GM12878 (cell line): ENCODE results near the gene APOA4. TPM values are rescaled to one million over a fixed set of nuclear protein-coding genes. Genes with fewer than 3 reads are reported as not detected.
A peak's percentile ranks its signal among the peaks of the same experiment; 100 is the strongest.

Experiments used
- BMI1 ChIP-seq: fragments of 450-650 bp; IDR thresholded peaks from 2 replicates; pipeline ENCODE4 v1.6.1; 2016; ENCODE audit warnings: mild to moderate bottlenecking, moderate library complexity, borderline replicate concordance
- CHD1 ChIP-seq: IDR thresholded peaks from 2 replicates; pipeline ENCODE4 v1.6.1; 2012; ENCODE audit warnings: low read depth, low read length, improper control_type of control experiment
- EP300 ChIP-seq, 2 experiments: fragments of 150-350 bp in 1 of 2; IDR thresholded peaks; 2 replicates each; pipeline ENCODE4 v1.6.1; 2011 to 2012; ENCODE audit warnings: low read depth in 2 of 2, low read length in 2 of 2, borderline replicate concordance in 1 of 2, improper control_type of control experiment in 1 of 2, inconsistent platforms in 1 of 2; ENCODE audit not compliant: control insufficient read depth in 1 of 2
- FOXK2 ChIP-seq: fragments of 450-650 bp; IDR thresholded peaks from 2 replicates; pipeline ENCODE4 v1.6.1; 2017; ENCODE audit warnings: mild to moderate bottlenecking, moderate library complexity
- GABPA ChIP-seq: IDR thresholded peaks from 2 replicates; pipeline ENCODE4 v1.6.1; 2014; ENCODE audit warnings: antibody characterized with exemption, low read depth, mild to moderate bottlenecking, inconsistent platforms
- GATAD2B ChIP-seq: fragments of 450-650 bp; conservative IDR thresholded peaks from 2 replicates; pipeline ENCODE4 v1.6.1; 2017; ENCODE audit warnings: low read depth, mild to moderate bottlenecking, moderate library complexity
- KAT2A ChIP-seq: conservative IDR thresholded peaks from 2 replicates; pipeline ENCODE4 v1.6.1; 2011; ENCODE audit warnings: low read depth, low read length; ENCODE audit not compliant: control insufficient read depth
- NFYA ChIP-seq: IDR thresholded peaks from 2 replicates; pipeline ENCODE4 v1.6.1; 2011; ENCODE audit warnings: low read depth, mild to moderate bottlenecking, low read length, improper control_type of control experiment, borderline replicate concordance
- NFYB ChIP-seq: IDR thresholded peaks from 2 replicates; pipeline ENCODE4 v1.6.1; 2011; ENCODE audit warnings: low read depth, mild to moderate bottlenecking, low read length, improper control_type of control experiment, moderate library complexity; ENCODE audit not compliant: insufficient read depth
- NR2C1 ChIP-seq: fragments of 450-650 bp; IDR thresholded peaks from 2 replicates; pipeline ENCODE4 v1.6.1; 2017; ENCODE audit warnings: antibody characterized with exemption, mild to moderate bottlenecking, moderate library complexity
- PAX8 ChIP-seq: fragments of 450-650 bp; IDR thresholded peaks from 2 replicates; pipeline ENCODE4 v1.6.1; 2017; ENCODE audit warnings: mild to moderate bottlenecking, moderate library complexity
- STAT3 ChIP-seq: IDR thresholded peaks from 2 replicates; pipeline ENCODE4 v1.6.1; 2011; ENCODE audit warnings: low read depth, low read length, improper control_type of control experiment
- ZSCAN29 ChIP-seq: fragments of 450-650 bp; IDR thresholded peaks from 2 replicates; pipeline ENCODE4 v1.6.1; 2017; ENCODE audit warnings: mild to moderate bottlenecking, moderate library complexity
- polyA plus RNA-seq, 11 experiments: library from polyadenylated mRNA; depleted of rRNA in 4 of 11; unstranded in 6 of 11; stranded (reverse) in 5 of 11; fragments of >200 nt; fragmentation: Nextera tagmentation in 4 of 11; fragmentation: Illumina TruSeq in 1 of 11; extraction: Ambion mirVana in 4 of 11; extraction: Trizol in 1 of 11; gene quantifications; 1 replicate in 1 of 11; 2 replicates in 10 of 11; pipeline versions ENCODE4 v1.2.1 to v1.2.3, GENCODE V29; 2011 to 2016; ENCODE audit warnings: inconsistent platforms in 2 of 11, missing spikeins in 2 of 11, low read depth in 1 of 11
- total RNA-seq, 4 experiments: library from RNA; depleted of rRNA in 3 of 4; stranded (reverse); fragments of >200 nt in 3 of 4; fragmentation: Illumina TruSeq in 1 of 4; extraction: Trizol in 1 of 4; gene quantifications; 2 replicates each; pipeline versions ENCODE4 v1.2.1 to v1.2.3, GENCODE V29; 2013 to 2021
- TF ChIP-seq, protein P1 (sequence below): IDR thresholded peaks from 2 replicates; pipeline ENCODE4 v1.6.1; 2012; ENCODE audit warnings: mild to moderate bottlenecking, low read depth, low read length
- TF ChIP-seq, protein P2 (sequence below): fragments of 450-650 bp; formaldehyde crosslinking; IDR thresholded peaks from 2 replicates; pipeline ENCODE4 v1.4.0; 2022; ENCODE audit warnings: mild to moderate bottlenecking, moderate library complexity
- TF ChIP-seq, protein P3 (sequence below): fragments of 450-650 bp; IDR thresholded peaks from 2 replicates; pipeline ENCODE4 v1.6.1; 2016; ENCODE audit warnings: mild to moderate bottlenecking
- TF ChIP-seq, protein P4 (sequence below): IDR thresholded peaks from 2 replicates; pipeline ENCODE4 v1.6.1; 2011; ENCODE audit warnings: borderline replicate concordance, low read depth, mild to moderate bottlenecking, moderate library complexity, low read length; ENCODE audit not compliant: insufficient read depth, poor library complexity, severe bottlenecking
- TF ChIP-seq, protein P5 (sequence below): fragments of 450-650 bp; IDR thresholded peaks from 2 replicates; pipeline ENCODE4 v1.6.1; 2017; ENCODE audit warnings: borderline replicate concordance

The APOA4 gene
- total and polyA plus RNA-seq, 10 of the 15 experiments (the other 5 are each of a cell fraction or from before 2014, with no cell fraction given) = not detected

DNA sequence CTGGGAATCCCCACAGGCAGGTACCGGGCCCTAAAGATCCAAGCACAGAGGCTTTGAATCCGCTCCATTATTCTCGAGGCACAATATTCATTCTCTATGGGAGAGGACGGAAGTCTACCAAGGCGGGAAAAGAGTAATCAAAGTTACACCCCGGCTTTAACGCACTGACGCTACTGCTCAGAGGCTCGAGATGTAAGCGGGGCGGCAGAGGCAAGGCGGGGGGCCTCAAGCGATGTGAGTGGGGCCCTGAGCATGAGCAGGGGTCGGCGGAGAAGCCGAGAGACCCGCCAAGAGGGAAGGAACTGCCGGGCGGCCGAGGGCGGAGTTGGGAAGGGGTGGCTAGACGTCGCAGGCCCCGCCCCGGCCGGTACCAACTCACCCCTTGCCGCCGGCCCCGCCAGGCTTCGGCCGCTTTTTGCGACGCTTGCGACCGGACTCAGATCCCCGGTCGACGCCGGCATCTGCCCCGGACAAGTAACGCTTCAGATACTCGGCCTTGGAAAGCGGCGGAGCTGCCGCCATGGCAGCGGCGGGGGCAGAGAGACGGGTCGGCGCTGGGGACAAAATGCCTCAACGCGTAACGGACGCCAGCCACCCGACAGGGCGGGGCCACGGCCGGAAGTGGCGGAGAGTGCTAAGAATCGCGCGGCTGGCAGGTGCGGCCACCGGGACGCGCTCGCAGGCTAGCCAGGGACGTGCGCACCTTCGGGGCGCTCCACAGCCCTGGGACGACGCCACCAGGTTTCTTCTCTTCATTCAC, 50.5 kb downstream of the APOA4 start, which contains the start of gene BUD13 (continued):
- TF ChIP-seq NFYA (no peak), CHD1 (no peak), NR2C1 (peak; percentile 62), NFYB (no peak), KAT2A (no peak), GABPA (peak; percentile 71), ZSCAN29 (no peak), BMI1 (peak; percentile 52; the same call in 1 of the 2 replicates), STAT3 (no peak), GATAD2B (peak; percentile 89), FOXK2 (no peak; the same call in 1 of the 2 replicates), PAX8 (no peak), EP300 (IDR thresholded peaks at IDR 0.05; ENCODE audit: borderline replicate concordance in 1 of 2, control insufficient read depth in 1 of 2, low read depth in 2 of 2, low read length in 2 of 2) (no peak)
- TF ChIP-seq, protein P1, sequence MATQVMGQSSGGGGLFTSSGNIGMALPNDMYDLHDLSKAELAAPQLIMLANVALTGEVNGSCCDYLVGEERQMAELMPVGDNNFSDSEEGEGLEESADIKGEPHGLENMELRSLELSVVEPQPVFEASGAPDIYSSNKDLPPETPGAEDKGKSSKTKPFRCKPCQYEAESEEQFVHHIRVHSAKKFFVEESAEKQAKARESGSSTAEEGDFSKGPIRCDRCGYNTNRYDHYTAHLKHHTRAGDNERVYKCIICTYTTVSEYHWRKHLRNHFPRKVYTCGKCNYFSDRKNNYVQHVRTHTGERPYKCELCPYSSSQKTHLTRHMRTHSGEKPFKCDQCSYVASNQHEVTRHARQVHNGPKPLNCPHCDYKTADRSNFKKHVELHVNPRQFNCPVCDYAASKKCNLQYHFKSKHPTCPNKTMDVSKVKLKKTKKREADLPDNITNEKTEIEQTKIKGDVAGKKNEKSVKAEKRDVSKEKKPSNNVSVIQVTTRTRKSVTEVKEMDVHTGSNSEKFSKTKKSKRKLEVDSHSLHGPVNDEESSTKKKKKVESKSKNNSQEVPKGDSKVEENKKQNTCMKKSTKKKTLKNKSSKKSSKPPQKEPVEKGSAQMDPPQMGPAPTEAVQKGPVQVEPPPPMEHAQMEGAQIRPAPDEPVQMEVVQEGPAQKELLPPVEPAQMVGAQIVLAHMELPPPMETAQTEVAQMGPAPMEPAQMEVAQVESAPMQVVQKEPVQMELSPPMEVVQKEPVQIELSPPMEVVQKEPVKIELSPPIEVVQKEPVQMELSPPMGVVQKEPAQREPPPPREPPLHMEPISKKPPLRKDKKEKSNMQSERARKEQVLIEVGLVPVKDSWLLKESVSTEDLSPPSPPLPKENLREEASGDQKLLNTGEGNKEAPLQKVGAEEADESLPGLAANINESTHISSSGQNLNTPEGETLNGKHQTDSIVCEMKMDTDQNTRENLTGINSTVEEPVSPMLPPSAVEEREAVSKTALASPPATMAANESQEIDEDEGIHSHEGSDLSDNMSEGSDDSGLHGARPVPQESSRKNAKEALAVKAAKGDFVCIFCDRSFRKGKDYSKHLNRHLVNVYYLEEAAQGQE = no peak
- TF ChIP-seq, protein P2, sequence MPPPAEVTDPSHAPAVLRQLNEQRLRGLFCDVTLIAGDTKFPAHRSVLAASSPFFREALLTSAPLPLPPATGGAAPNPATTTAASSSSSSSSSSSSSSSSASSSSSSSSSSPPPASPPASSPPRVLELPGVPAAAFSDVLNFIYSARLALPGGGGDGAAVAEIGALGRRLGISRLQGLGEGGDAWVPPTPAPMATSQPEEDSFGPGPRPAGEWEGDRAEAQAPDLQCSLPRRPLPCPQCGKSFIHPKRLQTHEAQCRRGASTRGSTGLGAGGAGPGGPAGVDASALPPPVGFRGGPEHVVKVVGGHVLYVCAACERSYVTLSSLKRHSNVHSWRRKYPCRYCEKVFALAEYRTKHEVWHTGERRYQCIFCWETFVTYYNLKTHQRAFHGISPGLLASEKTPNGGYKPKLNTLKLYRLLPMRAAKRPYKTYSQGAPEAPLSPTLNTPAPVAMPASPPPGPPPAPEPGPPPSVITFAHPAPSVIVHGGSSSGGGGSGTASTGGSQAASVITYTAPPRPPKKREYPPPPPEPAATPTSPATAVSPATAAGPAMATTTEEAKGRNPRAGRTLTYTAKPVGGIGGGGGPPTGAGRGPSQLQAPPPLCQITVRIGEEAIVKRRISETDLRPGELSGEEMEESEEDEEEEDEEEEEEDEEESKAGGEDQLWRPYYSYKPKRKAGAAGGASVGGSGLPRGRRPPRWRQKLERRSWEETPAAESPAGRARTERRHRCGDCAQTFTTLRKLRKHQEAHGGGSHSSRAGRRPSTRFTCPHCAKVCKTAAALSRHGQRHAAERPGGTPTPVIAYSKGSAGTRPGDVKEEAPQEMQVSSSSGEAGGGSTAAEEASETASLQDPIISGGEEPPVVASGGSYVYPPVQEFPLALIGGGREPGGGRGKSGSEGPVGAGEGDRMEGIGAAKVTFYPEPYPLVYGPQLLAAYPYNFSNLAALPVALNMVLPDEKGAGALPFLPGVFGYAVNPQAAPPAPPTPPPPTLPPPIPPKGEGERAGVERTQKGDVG = no peak
- TF ChIP-seq, protein P3, sequence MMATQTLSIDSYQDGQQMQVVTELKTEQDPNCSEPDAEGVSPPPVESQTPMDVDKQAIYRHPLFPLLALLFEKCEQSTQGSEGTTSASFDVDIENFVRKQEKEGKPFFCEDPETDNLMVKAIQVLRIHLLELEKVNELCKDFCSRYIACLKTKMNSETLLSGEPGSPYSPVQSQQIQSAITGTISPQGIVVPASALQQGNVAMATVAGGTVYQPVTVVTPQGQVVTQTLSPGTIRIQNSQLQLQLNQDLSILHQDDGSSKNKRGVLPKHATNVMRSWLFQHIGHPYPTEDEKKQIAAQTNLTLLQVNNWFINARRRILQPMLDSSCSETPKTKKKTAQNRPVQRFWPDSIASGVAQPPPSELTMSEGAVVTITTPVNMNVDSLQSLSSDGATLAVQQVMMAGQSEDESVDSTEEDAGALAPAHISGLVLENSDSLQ = peak; percentile 37; the same call in 1 of the 2 replicates
- TF ChIP-seq, protein P4, sequence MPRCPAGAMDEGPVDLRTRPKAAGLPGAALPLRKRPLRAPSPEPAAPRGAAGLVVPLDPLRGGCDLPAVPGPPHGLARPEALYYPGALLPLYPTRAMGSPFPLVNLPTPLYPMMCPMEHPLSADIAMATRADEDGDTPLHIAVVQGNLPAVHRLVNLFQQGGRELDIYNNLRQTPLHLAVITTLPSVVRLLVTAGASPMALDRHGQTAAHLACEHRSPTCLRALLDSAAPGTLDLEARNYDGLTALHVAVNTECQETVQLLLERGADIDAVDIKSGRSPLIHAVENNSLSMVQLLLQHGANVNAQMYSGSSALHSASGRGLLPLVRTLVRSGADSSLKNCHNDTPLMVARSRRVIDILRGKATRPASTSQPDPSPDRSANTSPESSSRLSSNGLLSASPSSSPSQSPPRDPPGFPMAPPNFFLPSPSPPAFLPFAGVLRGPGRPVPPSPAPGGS = peak; percentile 53
- TF ChIP-seq, protein P5, sequence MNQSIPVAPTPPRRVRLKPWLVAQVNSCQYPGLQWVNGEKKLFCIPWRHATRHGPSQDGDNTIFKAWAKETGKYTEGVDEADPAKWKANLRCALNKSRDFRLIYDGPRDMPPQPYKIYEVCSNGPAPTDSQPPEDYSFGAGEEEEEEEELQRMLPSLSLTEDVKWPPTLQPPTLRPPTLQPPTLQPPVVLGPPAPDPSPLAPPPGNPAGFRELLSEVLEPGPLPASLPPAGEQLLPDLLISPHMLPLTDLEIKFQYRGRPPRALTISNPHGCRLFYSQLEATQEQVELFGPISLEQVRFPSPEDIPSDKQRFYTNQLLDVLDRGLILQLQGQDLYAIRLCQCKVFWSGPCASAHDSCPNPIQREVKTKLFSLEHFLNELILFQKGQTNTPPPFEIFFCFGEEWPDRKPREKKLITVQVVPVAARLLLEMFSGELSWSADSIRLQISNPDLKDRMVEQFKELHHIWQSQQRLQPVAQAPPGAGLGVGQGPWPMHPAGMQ = no peak
